CD4-positive, alpha-beta T cell treated with Interferon alpha-2 for 1 hour (primary cell): Measurements from ENCODE around the gene SLC2A5.
"Not testable (repeated sequence)": the region's sequence is repeated elsewhere in the genome, so short reads cannot be mapped to it uniquely, and the experiment has no call there.

Source experiments
- DNase-seq, 2 donors: peaks; one replicate each; pipeline ENCODE4 v3.0.0-alpha.2; 2020 to 2022

The SLC2A5 gene

GRCh38 chr1:9069326-9070100 is at the start of gene SLC2A5:
Gene SLC2A5, minus strand, starts transcription at chr1:9069635. Its CDS starts 99 bp downstream, at chr1:9069536.
- DNase-seq: peak in 1 of 2 donors; percentile 59

- no peak for DNase-seq
These were observed 48.8 kb upstream of the SLC2A5 start for GRCh38 chr1:9118186-9118585.

- no peak for DNase-seq
These were observed 46.1 kb upstream of the SLC2A5 start for GRCh38 chr1:9115351-9116205.

- no peak for DNase-seq
These were observed 43.8 kb upstream of the SLC2A5 start for GRCh38 chr1:9112961-9113880.

GRCh38 chr1:9111957-9112356 is 42.5 kb upstream of the SLC2A5 start:
- DNase-seq: no peak

GRCh38 chr1:9111357-9111691 is 41.9 kb upstream of the SLC2A5 start:
- DNase-seq: no peak

- peak; percentile 78 to 81 for DNase-seq
These were observed 41.4 kb upstream of the SLC2A5 start for GRCh38 chr1:9110669-9111356.

- DNase-seq: no peak
These were observed 38.7 kb upstream of the SLC2A5 start for GRCh38 chr1:9108056-9108665.

- DNase-seq: no peak
These were observed 37.7 kb upstream of the SLC2A5 start for GRCh38 chr1:9107136-9107535.

GRCh38 chr1:9106286-9106685 is 36.9 kb upstream of the SLC2A5 start:
- DNase-seq: no peak

GRCh38 chr1:9105336-9105867 is 36.0 kb upstream of the SLC2A5 start:
- no peak for DNase-seq

- DNase-seq: peak; percentile 10 to 43
These were observed 32.2 kb upstream of the SLC2A5 start for GRCh38 chr1:9101510-9102146.

GRCh38 chr1:9100471-9101043 is 31.1 kb upstream of the SLC2A5 start:
- DNase-seq: no peak

- no peak for DNase-seq
These were observed 30.1 kb upstream of the SLC2A5 start for GRCh38 chr1:9099555-9099954.

GRCh38 chr1:9097947-9098705 is 28.7 kb upstream of the SLC2A5 start:
- DNase-seq: no peak

GRCh38 chr1:9095818-9096217 is 26.4 kb upstream of the SLC2A5 start:
- DNase-seq: no peak

GRCh38 chr1:9093996-9094595 is 24.7 kb upstream of the SLC2A5 start:
- DNase-seq: not testable (repeated sequence)

GRCh38 chr1:9093581-9093980 is 24.1 kb upstream of the SLC2A5 start:
- no peak for DNase-seq

GRCh38 chr1:9093091-9093490 is 23.7 kb upstream of the SLC2A5 start:
- no peak for DNase-seq

GRCh38 chr1:9088807-9089206 is 19.4 kb upstream of the SLC2A5 start:
- DNase-seq: no peak
